Measurements from ENCODE around the gene SLC22A12.

Gene SLC22A12

DNA sequence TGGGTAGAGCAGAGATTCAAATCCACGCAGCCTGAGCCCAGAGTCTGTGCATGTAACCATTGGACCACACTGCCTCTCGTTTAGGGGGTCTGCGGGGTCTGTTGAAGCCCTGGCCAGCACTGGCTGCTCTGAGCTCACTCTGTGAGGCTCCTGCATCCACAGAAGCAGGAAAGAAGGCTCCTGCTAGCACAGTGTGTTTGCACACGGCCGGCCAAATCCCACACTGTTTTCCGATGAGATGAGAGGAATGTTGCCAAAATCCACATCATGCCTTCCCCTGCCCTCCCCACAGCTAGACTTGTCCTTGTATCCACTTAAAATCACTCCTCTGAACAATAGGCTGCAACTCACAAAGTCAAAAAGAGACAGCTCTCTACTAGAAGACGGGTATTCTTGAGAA, 10.6 kb upstream of the SLC22A12 start:
- H3K36me3 Mint-ChIP-seq (ENCODE audit: low read depth) = no peaks in the 10 kb centered on the region
- H3K4me3 Mint-ChIP-seq = no peak overlapping the region
- no peaks in the 10 kb centered on the region for H3K9me3 Mint-ChIP-seq
- H3K4me1 Mint-ChIP-seq = peaks cover 12% of the 10 kb centered on the region
- TF ChIP-seq, protein P1, sequence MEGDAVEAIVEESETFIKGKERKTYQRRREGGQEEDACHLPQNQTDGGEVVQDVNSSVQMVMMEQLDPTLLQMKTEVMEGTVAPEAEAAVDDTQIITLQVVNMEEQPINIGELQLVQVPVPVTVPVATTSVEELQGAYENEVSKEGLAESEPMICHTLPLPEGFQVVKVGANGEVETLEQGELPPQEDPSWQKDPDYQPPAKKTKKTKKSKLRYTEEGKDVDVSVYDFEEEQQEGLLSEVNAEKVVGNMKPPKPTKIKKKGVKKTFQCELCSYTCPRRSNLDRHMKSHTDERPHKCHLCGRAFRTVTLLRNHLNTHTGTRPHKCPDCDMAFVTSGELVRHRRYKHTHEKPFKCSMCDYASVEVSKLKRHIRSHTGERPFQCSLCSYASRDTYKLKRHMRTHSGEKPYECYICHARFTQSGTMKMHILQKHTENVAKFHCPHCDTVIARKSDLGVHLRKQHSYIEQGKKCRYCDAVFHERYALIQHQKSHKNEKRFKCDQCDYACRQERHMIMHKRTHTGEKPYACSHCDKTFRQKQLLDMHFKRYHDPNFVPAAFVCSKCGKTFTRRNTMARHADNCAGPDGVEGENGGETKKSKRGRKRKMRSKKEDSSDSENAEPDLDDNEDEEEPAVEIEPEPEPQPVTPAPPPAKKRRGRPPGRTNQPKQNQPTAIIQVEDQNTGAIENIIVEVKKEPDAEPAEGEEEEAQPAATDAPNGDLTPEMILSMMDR (IDR thresholded peaks at IDR 0.05; ENCODE audit: unreplicated experiment in 3 of 3) = no peak
- peak overlapping the region in 2 of 3 experiments; percentile 84 to 88 for H3K27ac Mint-ChIP-seq
- H3K27me3 Mint-ChIP-seq (ENCODE audit: low read depth) = peaks cover 21% of the 10 kb centered on the region

DNA sequence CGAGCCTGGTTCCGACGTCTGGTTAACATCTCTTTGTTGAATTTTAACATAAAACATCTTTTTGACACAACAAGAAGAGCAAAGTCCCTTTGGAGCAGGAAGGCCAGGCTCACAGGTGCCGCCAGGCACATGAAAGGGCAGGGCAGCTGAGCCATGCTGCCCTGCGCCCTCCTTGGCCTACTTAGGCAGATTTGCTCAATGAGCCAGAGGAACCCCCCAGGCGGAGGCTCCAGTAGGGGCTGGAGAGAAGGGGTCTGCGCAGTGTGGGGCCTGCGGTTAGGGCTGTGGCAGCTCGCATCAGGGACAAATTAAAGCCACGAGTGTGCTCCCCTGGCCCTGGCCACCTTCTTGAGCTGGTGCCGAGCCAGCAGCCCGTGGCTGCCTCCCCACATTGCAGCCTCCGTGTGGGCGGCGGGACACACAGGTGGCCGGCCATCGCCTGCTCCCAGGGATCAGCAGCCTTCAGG, 9.9 kb upstream of the SLC22A12 start:
- H3K4me1 Mint-ChIP-seq = peaks cover 12% of the 10 kb centered on the region
- H3K27me3 Mint-ChIP-seq (ENCODE audit: low read depth) = peaks cover 22% of the 10 kb centered on the region
- no peaks in the 10 kb centered on the region for H3K9me3 Mint-ChIP-seq
- no peaks in the 10 kb centered on the region for H3K36me3 Mint-ChIP-seq (ENCODE audit: low read depth)
- H3K27ac Mint-ChIP-seq = peak overlapping the region in 2 of 3 experiments; percentile 84 to 88
- TF ChIP-seq, protein P1 (IDR thresholded peaks at IDR 0.05; ENCODE audit: unreplicated experiment in 3 of 3) = no peak
- H3K4me3 Mint-ChIP-seq = peak overlapping the region in 1 of 3 experiments; percentile 27

DNA sequence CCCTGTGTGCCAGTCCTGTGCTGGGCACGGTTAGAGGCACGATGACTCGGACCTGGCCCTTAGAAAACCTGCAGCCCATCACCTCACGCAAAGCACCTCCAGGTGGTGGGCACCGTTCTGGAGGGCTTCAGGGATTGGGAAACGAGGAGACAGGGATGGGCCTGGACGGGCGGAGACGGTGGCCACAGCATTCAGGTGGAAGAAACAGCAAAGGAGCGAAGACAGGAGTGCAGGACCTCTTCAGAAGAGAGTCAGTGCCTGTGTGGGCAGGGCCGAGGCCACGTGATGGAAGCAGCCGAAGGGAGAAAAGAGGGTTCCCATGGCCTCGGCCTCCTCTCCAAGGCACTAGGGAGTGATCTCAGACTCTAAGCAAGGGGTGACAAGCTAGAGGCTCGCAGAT, 8.1 kb upstream of the SLC22A12 start:
- Mint-ChIP-seq H3K27ac (no peak overlapping the region), H3K4me1 (peaks cover 12% of the 10 kb centered on the region), H3K36me3 (ENCODE audit: low read depth) (no peaks in the 10 kb centered on the region), H3K9me3 (peaks cover 3% of the 10 kb centered on the region), H3K4me3 (no peak overlapping the region), H3K27me3 (ENCODE audit: low read depth) (peaks cover 21% of the 10 kb centered on the region)
- TF ChIP-seq, protein P1 (IDR thresholded peaks at IDR 0.05; ENCODE audit: unreplicated experiment in 3 of 3) = no peak

DNA sequence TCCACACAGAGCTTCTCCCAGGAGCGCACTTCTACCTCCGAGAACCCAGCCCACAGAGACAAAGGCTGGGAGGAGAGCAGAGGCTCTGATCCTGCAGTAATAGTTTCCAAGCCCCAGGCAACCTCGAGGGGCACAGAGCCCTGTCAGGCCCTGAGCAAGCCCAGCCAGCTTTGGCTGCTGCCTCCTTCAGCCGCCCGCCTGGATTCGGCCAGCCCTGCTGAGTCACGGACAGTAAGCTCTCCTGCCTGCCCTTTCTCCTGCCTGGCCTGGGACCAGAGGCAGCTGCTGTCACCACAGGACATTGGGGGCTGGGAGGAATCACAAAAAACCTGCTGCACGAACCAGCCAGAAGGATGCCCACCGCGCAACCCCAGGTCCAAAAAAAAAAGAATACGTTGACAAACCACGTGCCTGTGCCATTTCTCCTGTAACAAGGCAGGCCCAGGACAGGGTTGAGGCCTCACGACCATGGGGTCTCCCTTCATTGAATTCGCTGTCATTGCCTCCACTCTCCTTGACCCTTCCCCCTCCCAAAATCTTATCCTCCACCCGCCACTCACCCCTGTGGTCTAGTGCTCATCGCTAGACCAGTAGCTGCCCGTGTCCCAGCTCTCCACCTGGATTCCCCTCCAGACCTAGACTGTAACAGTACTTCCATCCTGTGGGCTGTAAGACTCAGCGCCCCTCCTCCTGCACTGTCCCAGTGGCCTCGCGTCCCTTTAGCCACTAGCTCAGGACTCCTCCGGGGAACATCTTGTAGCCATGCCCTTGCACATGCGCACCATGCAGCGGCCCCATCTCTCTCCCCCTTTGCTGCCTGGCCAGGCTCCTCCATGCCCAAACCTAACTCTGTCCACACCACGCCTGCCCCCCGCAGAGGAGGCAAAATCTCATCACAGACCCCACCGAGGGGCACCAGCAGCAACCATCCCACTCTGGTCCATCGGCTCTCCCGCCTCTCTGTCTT, 7.4 kb upstream of the SLC22A12 start:
- Mint-ChIP-seq H3K9me3 (peaks cover 10% of the 10 kb centered on the region), H3K4me3 (no peak overlapping the region)
- TF ChIP-seq, protein P1 (IDR thresholded peaks at IDR 0.05; ENCODE audit: unreplicated experiment in 3 of 3) = no peak

DNA sequence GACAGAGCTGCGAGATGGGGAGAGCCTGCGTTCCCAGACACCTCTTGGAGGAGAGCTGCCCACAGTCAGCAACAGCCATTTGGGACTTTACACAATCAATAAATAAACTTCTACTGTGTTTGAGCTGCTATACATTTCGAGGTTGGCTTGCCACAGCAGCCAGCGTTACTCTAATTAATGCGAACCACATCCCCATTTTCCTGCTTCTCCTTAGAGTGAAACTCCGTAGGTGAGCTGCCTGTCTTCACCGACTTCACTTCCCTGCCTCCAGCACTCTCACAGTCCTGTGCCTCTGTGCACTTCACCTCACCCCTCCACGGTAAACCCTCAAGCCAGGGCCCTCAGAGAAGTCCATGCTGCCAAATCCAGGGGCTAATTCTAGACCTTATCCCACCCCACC, 5.9 kb upstream of the SLC22A12 start:
- no peaks in the 10 kb centered on the region for H3K36me3 Mint-ChIP-seq (ENCODE audit: low read depth)
- peaks cover 16% of the 10 kb centered on the region for H3K9me3 Mint-ChIP-seq
- H3K4me1 Mint-ChIP-seq = peaks cover 9% of the 10 kb centered on the region
- no peak overlapping the region for H3K27ac Mint-ChIP-seq
- peaks cover 24% of the 10 kb centered on the region for H3K27me3 Mint-ChIP-seq (ENCODE audit: low read depth)
- TF ChIP-seq, protein P1 (IDR thresholded peaks at IDR 0.05; ENCODE audit: unreplicated experiment in 3 of 3) = no peak
- H3K4me3 Mint-ChIP-seq = no peak overlapping the region

More for the DNA sequence above, 7.4 kb upstream of the SLC22A12 start:
- Mint-ChIP-seq H3K27me3 (ENCODE audit: low read depth) (peaks cover 18% of the 10 kb centered on the region), H3K4me1 (peaks cover 12% of the 10 kb centered on the region), H3K36me3 (ENCODE audit: low read depth) (no peaks in the 10 kb centered on the region), H3K27ac (peak overlapping the region in 1 of 3 experiments; percentile 0)
